Lower leg skin (tissue), 4 donors: ENCODE results near the gene BNC2. TPM values are rescaled to one million over a fixed set of nuclear protein-coding genes. Genes with fewer than 3 reads are reported as not detected.

Source experiments
- DNase-seq, 2 donors: peaks; one replicate each; pipeline ENCODE4 v3.0.0-alpha.2; 2019; ENCODE audit warnings: low spot score in 2 of 2
- H3K4me3 ChIP-seq: fragments of 200-600 bp; sonication (generic); 2 replicates; pipeline ENCODE4 v1.5.1; 2017; ENCODE audit warnings: mild to moderate bottlenecking, low read depth; ENCODE audit not compliant: poor library complexity, severe bottlenecking
- POLR2A ChIP-seq, 2 donors: fragments of 450-650 bp; IDR thresholded peaks; one replicate each; pipeline ENCODE4 v1.6.1; 2016 to 2017; ENCODE audit warnings: antibody characterized with exemption in 2 of 2, mild to moderate bottlenecking in 1 of 2, moderate library complexity in 1 of 2
- WGBS, 2 donors: methylation state at CpG; one replicate each; pipeline ENCODE4 v1.1.5; 2018; 5-methylcytosine and 5-hydroxymethylcytosine counted together
- intact Hi-C: fragments of 100-400 bp; cut with DNase I; formaldehyde crosslinking; loops from one replicate; pipeline ENCODE4 v1.15.0; 2023; ENCODE audit warnings: low total_unique reads
- total RNA-seq, 4 donors: library from RNA; depleted of rRNA; stranded (reverse); fragments of >200 nt; gene quantifications; one replicate each; pipeline ENCODE4 v1.1.0, GENCODE V29; 2016
- TF ChIP-seq, protein P1 (sequence below), 3 donors: fragments of 450-650 bp; IDR thresholded peaks; one replicate each; pipeline ENCODE4 v1.5.1; 2016; ENCODE audit warnings: antibody characterized with exemption in 3 of 3, mild to moderate bottlenecking in 3 of 3, moderate library complexity in 2 of 3

The BNC2 gene
- total RNA-seq, 4 donors from 2014 or later: 1.7 to 8.5 (median 3.7) TPM

- H3K4me3 ChIP-seq: no peak overlapping the region
- TF ChIP-seq POLR2A (IDR thresholded peaks at IDR 0.05): no peak
- TF ChIP-seq, protein P1, sequence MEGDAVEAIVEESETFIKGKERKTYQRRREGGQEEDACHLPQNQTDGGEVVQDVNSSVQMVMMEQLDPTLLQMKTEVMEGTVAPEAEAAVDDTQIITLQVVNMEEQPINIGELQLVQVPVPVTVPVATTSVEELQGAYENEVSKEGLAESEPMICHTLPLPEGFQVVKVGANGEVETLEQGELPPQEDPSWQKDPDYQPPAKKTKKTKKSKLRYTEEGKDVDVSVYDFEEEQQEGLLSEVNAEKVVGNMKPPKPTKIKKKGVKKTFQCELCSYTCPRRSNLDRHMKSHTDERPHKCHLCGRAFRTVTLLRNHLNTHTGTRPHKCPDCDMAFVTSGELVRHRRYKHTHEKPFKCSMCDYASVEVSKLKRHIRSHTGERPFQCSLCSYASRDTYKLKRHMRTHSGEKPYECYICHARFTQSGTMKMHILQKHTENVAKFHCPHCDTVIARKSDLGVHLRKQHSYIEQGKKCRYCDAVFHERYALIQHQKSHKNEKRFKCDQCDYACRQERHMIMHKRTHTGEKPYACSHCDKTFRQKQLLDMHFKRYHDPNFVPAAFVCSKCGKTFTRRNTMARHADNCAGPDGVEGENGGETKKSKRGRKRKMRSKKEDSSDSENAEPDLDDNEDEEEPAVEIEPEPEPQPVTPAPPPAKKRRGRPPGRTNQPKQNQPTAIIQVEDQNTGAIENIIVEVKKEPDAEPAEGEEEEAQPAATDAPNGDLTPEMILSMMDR (IDR thresholded peaks at IDR 0.05): no peak
- intact Hi-C loops: no loop called here
These were observed 180.3 kb downstream of the BNC2 start for GRCh38 chr9:16690205-16690604.

DNA sequence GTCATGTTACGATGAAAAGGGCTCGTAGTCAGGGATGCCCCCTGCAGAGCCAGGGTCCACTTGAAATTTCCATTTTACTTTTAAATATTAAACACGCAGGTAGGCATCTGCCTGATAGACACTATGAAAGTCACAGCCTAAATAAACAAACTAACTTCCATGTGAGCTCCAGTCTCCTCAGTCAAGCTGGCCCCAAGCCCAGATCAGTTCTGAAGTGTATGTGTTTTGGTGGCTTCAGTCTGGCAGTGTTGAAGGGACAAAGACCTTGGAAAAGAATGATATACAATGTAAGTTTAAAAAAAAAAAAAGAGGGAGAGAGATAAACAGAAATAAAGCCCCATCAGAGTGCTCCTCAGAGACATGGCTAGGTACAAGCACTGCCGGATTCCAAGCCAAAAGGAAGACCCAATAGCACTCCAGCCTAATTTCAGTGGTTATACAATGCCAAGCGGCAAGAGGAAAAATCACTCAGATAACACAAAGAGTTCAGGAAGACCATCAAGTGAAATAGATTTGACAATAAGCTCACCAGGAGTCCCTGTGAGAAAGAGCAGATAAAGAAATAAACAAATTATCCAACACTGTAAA lies 181.0 kb downstream of the BNC2 start:
- 61 to 85% methylated on average over 5 of the region's 5 CpGs for WGBS, 2 donors
- DNase-seq: no peak
- intact Hi-C loops: no loop called here
- no peak overlapping the region for H3K4me3 ChIP-seq
- TF ChIP-seq POLR2A (IDR thresholded peaks at IDR 0.05): no peak
- TF ChIP-seq, protein P1 (IDR thresholded peaks at IDR 0.05): no peak

More at GRCh38 chr9:16690205-16690604, 180.3 kb downstream of the BNC2 start:
- WGBS, 2 donors: 30 to 70% methylated on average over 2 of the region's 2 CpGs
- no peak for DNase-seq

DNA sequence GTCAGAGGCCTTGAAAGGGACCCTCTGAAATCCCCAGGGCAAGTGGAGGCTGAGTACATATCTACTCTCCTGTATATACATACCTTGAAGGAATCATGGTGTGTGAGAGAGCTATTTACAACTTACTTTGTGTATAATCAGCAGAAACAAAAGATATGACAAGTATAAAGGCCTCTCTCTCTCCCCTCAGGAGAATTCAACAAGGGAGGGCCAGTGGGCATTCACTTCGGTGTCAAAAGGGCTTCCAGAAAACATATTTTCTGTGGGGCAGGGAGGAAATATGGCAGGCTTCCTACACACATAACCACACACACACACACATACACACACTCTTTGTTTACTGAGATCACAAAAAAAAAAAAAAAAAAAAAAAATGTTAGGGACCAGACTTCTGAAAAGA lies 181.7 kb downstream of the BNC2 start:
- DNase-seq: no peak
- no peak overlapping the region for H3K4me3 ChIP-seq
- no peak for TF ChIP-seq POLR2A (IDR thresholded peaks at IDR 0.05)
- TF ChIP-seq, protein P1 (IDR thresholded peaks at IDR 0.05): no peak
- intact Hi-C loops: no loop called here
- WGBS, 2 donors: 63 to 88% methylated on average over 1 of the region's 1 CpG

DNA sequence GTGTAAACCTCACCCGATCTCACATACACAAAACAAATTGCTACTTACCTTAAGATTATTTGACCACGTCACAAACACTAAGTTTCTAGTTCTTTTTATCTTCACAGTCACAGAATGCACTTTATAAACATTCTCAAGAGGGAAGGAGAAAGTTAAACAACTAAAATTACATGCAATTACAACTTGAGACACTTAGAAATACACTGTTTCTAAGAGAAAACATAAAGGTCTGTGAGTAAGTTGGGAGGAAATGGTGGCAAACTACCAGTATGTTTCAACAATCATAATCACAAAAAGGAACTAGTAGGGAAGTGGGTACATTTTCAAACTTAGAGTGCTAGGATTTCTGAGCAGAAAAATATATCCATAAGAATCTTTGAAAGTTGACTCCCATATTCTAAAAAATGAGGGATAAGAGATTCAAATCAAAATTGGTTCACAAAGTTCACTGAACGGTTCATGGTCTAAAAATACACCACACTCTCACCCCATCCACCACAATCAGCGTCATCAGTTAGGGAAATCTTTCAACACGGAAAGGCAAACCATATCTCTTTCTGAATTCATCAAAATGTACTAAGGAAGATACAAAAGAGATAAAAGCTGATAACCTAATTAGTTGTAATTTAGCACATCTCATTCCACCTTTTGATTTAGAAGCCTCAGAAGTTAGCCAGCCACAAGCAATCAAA lies 182.6 kb downstream of the BNC2 start:
- intact Hi-C loops: no loop called here
- TF ChIP-seq, protein P1 (IDR thresholded peaks at IDR 0.05): no peak
- no peak for TF ChIP-seq POLR2A (IDR thresholded peaks at IDR 0.05)
- no peak for DNase-seq
- H3K4me3 ChIP-seq: no peak overlapping the region
- 71 to 76% methylated on average over 5 of the region's 5 CpGs for WGBS, 2 donors

- TF ChIP-seq, protein P1 (IDR thresholded peaks at IDR 0.05): no peak
- no peak for TF ChIP-seq POLR2A (IDR thresholded peaks at IDR 0.05)
- DNase-seq: no peak
- WGBS, 2 donors: 85 to 91% methylated on average over 2 of the region's 2 CpGs
- H3K4me3 ChIP-seq: no peak overlapping the region
- intact Hi-C loops: no loop called here
These were observed 187.1 kb downstream of the BNC2 start for GRCh38 chr9:16683326-16683725.
